ENCODE results near the gene RPS6KA2. TPM values are rescaled to one million over a fixed set of nuclear protein-coding genes. Genes with fewer than 3 reads are reported as not detected.
"Not testable (repeated sequence)": the region's sequence is repeated elsewhere in the genome, so short reads cannot be mapped to it uniquely, and the experiment has no call there.

RPS6KA2 gene
- total RNA-seq, 1 donor from 2014 or later: 50.2 TPM

DNA sequence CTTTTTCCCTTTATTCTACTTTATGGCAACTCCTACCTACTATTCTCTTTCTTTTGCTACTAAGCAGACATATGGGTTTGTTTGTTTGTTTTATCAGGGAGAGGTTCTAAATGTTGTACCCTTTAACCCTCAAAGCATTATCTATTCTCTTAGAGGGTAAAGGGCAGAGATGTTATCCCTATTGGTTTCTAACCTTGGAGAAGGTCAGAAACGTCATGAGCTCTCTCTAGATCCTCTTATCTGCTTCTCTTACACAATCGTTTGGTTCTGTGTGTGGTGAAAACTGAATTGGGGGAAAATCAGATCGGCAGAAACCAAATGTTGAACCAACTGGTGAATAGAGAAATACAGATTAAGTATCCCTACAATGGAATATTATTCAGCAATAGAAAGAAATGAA, 237.9 kb downstream of the RPS6KA2 start:
- DNase-seq (no peak), ATAC-seq (ENCODE audit: poor library complexity) (no peak)
- intact Hi-C loops (cut with DNase I): no loop called here

DNA sequence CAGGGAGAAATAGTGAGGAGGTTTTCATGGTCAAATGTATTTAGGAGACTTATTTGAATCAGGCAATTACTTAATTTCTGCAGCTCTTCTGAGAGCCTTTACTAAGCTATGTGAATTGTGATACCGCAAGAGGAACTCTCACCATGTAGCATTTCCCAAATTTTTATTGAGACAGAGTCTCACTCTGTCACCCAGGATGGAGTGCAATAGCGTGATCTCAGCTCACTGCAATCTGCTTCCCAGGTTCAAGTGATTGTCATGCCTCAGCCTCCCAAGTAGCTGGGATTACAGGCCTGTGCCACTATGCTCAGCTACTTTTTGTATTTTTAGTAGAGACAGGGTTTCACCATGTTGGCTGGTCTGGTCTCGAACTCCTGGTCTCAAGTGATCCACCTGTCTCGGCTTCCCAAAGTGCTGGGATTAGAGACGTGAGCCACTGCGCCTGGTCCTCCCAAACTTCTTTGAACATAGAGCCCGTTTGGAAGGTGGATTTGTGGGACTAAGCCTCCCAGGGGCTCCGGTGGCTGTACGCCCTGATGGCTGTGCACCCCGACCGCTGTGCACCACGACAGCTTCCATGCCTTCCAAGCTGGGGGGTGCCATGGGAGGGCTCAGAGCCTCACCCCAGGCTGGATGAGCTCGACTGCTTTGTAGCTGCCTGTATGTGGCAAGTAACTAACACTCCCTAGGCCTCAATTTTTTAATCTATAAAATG, 238.6 kb downstream of the RPS6KA2 start:
- ATAC-seq (ENCODE audit: poor library complexity): no peak

DNA sequence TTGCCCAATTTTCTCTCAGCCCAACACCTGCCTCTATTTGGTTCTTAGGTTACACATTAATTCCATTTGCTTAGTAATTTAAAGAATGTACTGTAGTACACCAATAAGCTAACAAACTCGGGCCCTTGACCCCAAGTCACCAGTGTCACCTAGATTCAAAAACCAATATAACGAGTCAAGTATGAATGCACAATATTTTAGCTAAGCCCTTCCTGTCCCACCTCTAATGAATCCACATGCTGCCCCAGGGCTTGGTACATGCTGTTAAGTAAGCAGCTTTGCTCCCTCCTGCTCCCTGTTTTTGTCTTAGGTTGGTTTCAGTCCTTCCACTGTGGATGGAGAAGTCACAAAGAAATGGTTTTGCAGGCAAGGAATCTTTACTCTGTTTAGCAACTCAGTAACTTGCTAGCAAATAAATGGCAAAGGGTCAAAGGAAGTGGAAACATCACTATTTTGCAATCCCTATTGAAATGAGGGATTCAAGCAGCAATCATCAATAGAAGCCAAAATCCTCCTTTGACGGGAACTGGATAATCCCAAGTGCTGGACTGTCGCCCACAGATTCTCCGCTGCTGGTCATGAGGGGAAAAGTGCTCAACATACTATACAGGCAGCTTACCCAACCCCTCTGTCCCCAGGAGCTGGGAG, 239.3 kb downstream of the RPS6KA2 start:
- intact Hi-C loops (cut with DNase I): no loop called here
- DNase-seq: no peak
- no peak for ATAC-seq (ENCODE audit: poor library complexity)

More for the DNA sequence above, 238.6 kb downstream of the RPS6KA2 start:
- intact Hi-C loops (cut with DNase I): no loop called here
- DNase-seq: no peak

DNA sequence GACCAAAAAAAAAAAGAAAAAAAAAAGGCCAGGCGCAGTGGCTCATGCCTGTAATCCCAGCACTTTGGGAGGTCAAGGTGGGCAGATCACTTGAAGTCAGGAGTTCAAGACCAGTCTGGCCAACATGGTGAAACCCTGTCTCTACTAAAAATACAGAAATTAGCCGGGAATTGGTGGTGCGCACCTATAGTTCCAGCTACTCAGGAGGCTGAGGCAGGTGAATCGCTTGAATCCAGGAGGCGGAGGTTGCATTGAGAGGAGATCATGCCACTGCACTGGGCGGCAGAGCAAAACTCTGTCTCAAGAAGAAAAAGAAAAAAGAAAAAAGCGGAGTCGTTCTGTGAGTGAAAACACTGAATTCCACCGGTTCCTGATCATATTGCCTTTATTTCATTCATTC, 240.0 kb downstream of the RPS6KA2 start:
- ATAC-seq (ENCODE audit: poor library complexity); intact Hi-C loops (cut with DNase I); DNase-seq: not testable (repeated sequence)

DNA sequence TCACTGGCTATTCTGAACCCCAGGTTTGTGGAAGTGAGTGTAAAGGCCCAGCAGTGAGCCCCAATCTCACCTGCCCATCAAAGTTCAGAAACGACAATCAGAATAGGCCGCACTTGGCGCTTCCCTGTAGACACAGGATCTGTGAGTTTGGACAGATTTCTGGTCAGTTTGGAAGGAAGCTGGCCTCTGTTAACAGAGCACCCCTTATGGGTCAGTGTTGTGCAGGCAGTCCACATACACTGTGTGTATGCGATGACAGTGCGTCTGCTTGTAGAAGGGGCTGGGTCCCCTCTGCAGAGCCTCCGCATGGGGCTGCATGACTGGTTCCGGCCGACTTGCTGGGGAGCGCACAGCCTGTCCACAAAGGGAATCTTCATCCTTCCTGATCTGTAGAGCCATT, 240.9 kb downstream of the RPS6KA2 start:
- intact Hi-C loops (cut with DNase I): no loop called here
- DNase-seq (no peak), ATAC-seq (ENCODE audit: poor library complexity) (no peak)

DNA sequence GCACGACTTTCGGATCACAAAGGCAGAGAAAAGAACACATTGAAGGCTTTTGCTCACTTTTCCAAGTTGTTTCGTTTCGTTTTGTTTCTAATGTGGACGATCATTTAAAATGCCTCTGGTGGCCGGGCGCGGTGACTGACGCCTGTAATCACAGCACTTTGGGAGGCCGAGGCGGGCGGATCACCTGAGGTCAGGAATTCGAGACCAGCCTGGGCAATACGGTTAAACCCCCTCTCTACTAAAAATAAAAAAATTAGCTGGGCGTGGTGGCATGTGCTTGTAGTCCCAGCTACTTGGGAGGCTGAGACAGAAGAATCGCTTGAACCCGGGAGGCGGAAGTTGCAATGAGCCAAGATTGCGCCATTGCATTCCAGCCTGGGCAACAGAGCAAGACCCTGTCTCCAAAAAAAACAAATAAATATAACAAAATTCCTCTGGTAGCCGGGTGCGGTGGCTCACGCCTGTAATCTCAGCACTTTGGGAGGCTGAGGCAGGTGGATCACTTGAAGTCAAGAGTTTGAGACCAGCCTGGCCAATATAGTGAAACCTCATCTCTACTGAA, 243.2 kb downstream of the RPS6KA2 start:
- intact Hi-C loops (cut with DNase I); ATAC-seq (ENCODE audit: poor library complexity): not testable (repeated sequence)
- DNase-seq: peak; percentile 69

DNA sequence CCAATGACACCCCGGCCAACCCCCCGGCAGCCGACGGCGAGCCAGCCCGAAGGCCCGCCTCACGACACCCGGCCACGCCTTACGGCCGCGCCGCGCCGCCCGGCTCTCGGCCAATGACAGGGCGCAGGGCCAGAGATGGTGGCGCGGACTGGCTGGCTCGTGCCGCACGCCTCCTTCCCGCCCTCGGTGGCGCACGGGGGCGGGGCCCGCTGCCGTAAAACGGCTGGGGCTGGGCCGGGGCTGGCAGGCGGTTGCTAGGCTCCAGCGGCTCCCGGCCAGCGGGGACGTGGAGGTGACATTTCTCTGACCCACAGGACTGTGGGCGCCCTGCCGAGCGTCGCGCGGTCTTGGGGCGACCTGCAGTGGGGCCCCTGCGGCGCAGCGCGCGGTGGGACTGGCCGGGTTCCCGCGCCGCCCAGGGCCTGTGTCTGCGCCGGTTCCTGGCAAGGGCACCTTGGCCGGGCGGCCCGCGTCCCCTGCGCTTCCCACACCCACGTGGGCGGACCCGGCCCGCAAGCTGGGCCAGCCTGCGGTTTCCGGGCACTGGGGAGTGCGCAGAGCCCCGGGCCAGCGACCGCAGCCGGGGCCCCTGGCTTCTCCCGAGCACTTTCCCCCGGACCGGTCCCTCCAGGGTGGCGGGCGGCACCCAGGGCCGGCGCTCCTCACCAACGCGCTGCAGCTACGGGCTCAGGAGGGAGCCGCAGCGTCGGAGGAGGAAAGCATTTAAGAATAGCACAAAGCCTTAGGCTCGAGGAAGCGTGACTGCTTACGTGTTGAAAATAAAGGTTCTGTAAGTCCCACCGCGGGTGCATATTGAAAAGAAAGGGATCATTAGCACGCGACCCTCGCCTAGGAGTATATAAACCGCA, 243.9 kb downstream of the RPS6KA2 start, which contains the start of gene MPC1:
MPC1 (minus strand) TSS at position 8 of the 869 bp plus-strand sequence. CDS start 64 bp downstream, outside the sequence.
- DNase-seq (peak; percentile 98), ATAC-seq (ENCODE audit: poor library complexity) (peak; percentile 97)
- intact Hi-C loops (cut with DNase I): no loop called here

DNA sequence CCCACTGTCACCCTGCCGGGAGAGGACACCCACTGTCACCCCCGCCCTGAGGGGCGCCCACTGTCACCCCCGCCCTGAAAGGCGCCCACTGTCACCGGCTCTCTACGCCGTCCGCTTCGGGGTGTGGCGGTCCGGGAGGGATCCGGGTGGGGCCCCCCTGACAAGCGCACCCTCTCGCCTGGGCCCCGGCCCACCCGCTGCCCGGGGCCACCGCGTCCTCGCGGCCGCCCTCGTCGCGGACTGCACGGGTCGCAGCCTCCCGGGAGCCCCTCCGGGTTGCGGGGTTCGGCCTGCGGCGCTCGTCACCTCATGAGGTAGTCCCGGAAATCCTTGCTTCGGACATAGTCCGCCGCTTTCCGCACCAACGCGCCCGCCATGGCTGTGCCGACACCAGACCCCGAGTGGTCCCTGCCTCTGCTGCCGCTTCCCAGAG, 244.5 kb downstream of the RPS6KA2 start:
- intact Hi-C loops (cut with DNase I): no loop called here
- peak; percentile 27 for ATAC-seq (ENCODE audit: poor library complexity)
- DNase-seq: no peak

DNA sequence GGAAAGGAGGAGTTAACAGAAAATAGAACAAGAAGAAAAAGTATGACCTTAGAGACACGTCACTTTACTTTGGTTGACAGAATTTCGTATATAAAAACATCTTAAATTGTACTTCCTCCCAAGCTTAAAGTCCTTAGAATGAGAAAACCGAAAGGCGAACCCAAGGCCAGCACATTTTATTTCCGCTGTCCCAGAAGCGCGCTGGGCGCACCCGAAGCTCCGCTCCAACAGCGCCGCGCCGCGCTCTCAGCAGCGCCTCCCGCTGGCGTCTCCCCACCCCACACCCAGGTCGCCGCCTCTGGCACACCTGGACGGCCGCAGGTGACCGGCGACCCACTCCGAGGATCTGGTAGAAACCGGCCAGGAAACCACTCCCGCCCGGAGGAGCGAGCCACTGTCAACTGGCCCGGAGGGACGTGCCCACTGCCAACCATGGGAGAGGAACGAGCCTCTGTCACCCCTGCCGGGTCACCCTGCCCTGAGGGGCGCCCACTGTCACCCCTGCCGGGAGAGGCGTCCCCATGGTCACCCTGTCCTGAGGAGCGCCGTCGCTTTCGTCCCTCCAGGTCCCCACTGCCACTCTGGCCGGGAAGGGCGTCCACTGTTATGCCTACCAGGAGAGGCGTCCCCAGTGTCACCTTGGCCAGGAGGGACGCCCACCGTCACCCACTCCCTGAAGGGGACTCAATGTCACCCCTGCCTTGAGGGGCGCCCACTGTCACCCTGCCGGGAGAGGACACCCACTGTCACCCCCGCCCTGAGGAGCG, 245.1 kb downstream of the RPS6KA2 start:
- ATAC-seq (ENCODE audit: poor library complexity): peak; percentile 72
- DNase-seq: peak; percentile 85
- intact Hi-C loops (cut with DNase I): no loop called here

DNA sequence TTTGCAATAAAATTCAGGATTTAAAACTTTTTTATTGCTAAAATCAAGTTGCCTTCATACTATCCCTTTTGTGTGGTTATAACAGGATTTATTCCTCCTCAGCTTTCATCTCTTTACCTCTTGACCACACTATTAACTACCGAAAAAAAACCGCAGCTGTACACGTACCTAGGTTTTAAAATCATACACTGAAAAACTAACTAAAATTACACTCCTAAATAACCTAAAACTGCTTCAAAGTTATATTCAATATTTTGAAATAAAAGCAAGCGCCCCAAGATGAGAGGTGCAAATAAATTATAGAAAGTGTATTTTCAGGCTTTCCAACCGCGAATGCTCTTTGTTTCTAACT, 245.7 kb downstream of the RPS6KA2 start:
- intact Hi-C loops (cut with DNase I): no loop called here
- ATAC-seq (ENCODE audit: poor library complexity) (no peak), DNase-seq (no peak)

DNA sequence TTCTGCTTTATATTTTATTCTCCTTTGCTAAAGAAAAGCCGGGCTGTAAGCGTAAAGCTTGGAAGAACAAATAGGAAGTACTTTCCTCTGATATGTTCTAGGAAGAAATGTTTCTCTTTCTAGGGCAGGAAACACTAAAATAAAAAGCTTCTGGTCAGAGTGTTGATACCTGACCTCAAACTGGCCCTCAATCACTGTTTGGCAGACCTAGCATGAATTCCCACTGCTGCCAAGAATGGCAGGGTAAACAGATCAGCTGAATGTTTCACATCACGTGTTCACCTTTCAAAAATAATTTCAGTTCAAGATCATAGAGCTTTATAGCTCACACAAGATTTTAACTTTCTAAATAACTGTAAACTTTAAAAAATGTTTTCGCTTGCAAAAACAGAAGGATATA, 247.3 kb downstream of the RPS6KA2 start:
- DNase-seq (no peak), ATAC-seq (ENCODE audit: poor library complexity) (no peak)
- intact Hi-C loops (cut with DNase I): no loop called here

DNA sequence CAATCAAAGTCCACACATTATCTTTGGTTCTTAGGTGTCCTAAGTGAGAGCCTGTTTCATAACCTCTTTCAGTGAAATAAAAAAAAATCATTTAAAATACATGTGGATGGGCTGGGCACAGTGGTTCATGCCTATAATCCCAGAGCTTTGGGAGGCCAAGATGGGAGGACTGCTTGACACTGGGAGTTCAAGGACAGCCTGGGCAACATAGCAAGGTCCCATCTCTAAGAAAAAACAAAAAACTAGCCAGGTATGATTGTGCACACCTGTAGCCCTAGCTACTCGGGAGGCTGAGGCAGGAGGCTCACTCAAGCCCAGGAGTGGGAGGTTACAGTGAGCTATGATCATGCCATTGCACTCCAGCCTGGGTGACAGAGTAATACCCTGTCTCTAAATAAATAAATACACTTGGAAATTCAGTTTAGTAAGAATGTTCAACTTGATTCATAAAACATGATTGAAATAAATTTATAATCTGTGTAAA, 247.9 kb downstream of the RPS6KA2 start:
- DNase-seq (no peak), ATAC-seq (ENCODE audit: poor library complexity) (no peak)
- intact Hi-C loops (cut with DNase I): no loop called here

DNA sequence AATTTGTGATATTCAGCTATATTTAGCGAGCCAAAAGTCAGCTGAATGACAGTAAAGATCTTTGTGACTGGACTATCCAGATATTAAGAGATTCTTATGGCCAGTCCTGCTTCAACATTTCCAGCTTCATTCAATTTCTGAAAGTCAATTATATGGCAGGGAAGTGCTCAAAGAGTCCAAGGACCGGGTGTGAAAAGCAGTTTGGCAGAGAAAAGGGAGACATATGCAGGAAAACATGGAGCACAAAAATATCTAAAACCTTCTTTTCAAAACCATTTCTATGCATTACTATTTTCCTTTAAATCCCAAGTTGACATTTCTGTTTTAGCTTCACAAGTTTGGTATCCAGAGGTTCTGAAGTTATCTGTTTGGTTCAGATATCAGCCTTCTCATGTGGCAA, 249.3 kb downstream of the RPS6KA2 start:
- ATAC-seq (ENCODE audit: poor library complexity) (no peak), DNase-seq (no peak)
- intact Hi-C loops (cut with DNase I): no loop called here

DNA sequence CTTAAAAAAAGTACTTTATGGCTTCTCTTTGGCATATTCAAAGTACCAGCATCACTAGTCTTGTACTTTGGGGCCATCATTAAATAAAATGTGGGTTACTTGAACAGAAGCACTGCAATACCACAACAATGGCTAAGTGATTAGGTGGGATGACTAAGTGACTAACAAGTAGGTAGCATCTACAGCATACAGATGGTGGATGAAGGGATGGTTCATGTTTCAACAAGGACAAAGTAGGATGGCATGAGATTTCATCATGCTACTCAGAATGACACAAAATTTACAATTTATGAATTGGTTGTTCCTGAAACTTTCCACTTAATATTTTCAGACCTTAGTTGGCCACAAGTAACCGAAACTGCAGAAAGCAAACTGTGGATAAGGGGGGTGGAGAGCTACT, 252.0 kb downstream of the RPS6KA2 start:
- intact Hi-C loops (cut with DNase I): no loop called here
- DNase-seq (no peak), ATAC-seq (ENCODE audit: poor library complexity) (no peak)

DNA sequence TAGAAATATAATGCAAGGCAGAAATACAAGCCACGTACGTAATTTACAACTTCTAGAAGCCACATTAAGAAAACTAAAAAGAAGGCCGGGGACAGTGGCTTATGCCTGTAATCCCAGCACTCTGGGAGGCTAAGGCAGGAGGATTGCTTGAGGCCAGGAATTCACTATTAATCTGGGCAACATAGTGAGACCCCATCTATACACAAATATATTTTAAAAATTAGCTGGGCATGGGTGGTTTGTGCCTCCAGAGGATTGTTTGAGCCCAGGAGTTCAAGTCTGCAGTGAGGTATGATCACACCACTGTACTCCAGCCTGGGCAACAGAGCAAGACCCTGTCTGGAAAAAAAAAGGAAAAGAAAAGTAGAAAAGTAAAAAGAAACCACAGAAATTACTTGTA, 256.6 kb downstream of the RPS6KA2 start:
- ATAC-seq (ENCODE audit: poor library complexity) (no peak), DNase-seq (no peak)
- intact Hi-C loops (cut with DNase I): no loop called here

DNA sequence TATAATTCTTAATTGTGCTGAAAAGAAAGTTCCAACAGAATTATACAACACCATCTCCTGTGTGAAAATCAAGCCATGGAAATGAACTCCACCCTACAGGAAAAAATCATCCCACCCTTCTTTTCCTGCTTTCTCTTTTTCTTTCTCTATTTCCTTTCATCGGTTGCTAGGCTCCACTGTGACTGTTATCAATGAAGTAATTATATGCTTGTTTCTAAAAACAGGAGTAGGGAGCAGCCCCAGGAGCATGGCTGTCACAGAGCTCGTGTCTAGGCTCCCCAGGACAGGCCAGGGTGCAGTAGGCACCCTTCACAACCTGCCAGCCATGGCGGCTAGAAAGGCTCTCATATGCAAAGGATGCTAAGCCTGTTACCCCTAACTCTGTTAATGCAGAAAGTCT, 257.3 kb downstream of the RPS6KA2 start:
- ATAC-seq (ENCODE audit: poor library complexity) (no peak), DNase-seq (no peak)
- intact Hi-C loops (cut with DNase I): no loop called here

DNA sequence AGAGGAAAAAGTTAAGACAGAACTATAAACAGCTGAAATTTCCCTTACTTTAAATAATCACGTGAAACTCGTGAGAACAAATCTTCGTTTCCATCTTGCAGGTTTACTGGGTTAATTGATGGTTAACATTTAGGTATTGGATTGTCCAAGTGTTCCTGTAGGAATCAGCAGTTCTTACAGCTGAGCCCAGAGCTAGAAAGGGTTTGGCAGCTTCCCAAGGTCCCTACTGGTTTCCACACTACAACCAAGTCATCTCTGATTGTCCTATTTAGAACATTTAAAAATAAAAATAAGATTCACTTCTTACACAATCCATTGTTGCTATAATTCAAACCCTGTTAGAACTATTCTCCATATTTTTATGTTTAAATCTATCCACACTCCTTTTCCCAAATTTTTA, 260.1 kb downstream of the RPS6KA2 start:
- ATAC-seq (ENCODE audit: poor library complexity) (peak; percentile 44), DNase-seq (no peak)
- intact Hi-C loops (cut with DNase I): no loop called here

DNA sequence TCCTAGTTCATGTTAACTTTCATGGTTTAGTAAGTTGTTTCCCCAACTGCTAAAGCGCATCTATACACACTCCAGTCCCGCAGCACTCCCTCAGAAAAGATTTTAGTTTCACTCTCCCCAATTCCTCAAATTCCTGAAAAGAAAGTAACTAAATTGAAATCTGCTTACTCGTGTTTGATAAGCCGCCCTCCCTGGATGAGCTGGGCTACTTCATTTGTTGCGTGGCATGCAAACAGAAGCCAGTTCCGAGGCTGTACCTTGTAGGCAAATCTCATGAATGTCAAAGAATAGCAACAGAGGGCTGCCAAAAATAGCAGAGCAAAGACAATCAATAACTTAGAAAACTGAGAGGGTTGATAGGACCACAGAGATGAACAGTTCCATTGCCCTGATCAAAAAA, 261.2 kb downstream of the RPS6KA2 start:
- ATAC-seq (ENCODE audit: poor library complexity): no peak
- no peak for DNase-seq
- intact Hi-C loops (cut with DNase I): no loop called here

All from Right ventricle myocardium superior (tissue), 1 donor.